SK-N-SH treated with all-trans-retinoic acid at 6 μM for 48 hours (cell line): ENCODE results near the gene ABCG2.

Experiments
- ATAC-seq: fragments of 200-7000 bp; cut with Tn5 transposase; 3 replicates; pipeline ENCODE4 v1.9.1; 2020; ENCODE audit warnings: mild to moderate bottlenecking, moderate library complexity
- ARNTL ChIP-seq: fragments of 450-650 bp; formaldehyde crosslinking; IDR thresholded peaks from 2 replicates; pipeline ENCODE4 v1.5.0; 2020; ENCODE audit warnings: low read depth, mild to moderate bottlenecking, moderate library complexity, borderline replicate concordance
- BACH2 ChIP-seq: fragments of 250-450 bp; sonication (Bioruptor Pico); IDR thresholded peaks from 2 replicates; pipeline ENCODE4 v1.9.0; 2021; ENCODE audit warnings: mild to moderate bottlenecking, borderline replicate concordance
- CSDC2 ChIP-seq: fragments of 250-450 bp; sonication (Bioruptor Pico); IDR thresholded peaks from 2 replicates; pipeline ENCODE4 v1.5.0; 2020; ENCODE audit warnings: mild to moderate bottlenecking, moderate library complexity
- CSRNP3 ChIP-seq: fragments of 250-450 bp; sonication (Bioruptor Pico); IDR thresholded peaks from 2 replicates; pipeline ENCODE4 v1.5.1; 2021; ENCODE audit warnings: mild to moderate bottlenecking, moderate library complexity
- ESRRG ChIP-seq: fragments of 250-450 bp; sonication (Bioruptor Pico); IDR thresholded peaks from 2 replicates; pipeline ENCODE4 v1.6.1; 2021; ENCODE audit warnings: mild to moderate bottlenecking
- GLIS3 ChIP-seq: fragments of 250-450 bp; sonication (Bioruptor Pico); IDR thresholded peaks from 2 replicates; pipeline ENCODE4 v1.5.0; 2020; ENCODE audit warnings: mild to moderate bottlenecking, moderate library complexity
- ISL1 ChIP-seq: fragments of 250-450 bp; sonication (Bioruptor Pico); IDR thresholded peaks from 2 replicates; pipeline ENCODE4 v2.1.2; 2022; ENCODE audit warnings: mild to moderate bottlenecking, moderate library complexity
- OSR1 ChIP-seq: fragments of 250-450 bp; sonication (Bioruptor Pico); IDR thresholded peaks from 2 replicates; pipeline ENCODE4 v1.8.0; 2022; ENCODE audit warnings: moderate library complexity, mild to moderate bottlenecking, inconsistent platforms
- PATZ1 ChIP-seq: fragments of 250-450 bp; sonication (Bioruptor Pico); IDR thresholded peaks from 2 replicates; pipeline ENCODE4 v1.8.0; 2020; ENCODE audit warnings: mild to moderate bottlenecking, moderate library complexity, borderline replicate concordance
- POU6F1 ChIP-seq: fragments of 250-450 bp; sonication (Bioruptor Pico); IDR thresholded peaks from 2 replicates; pipeline ENCODE4 v1.8.0; 2021; ENCODE audit warnings: low read depth, mild to moderate bottlenecking, moderate library complexity, borderline replicate concordance
- PPARA ChIP-seq: fragments of 250-450 bp; sonication (Bioruptor Pico); IDR thresholded peaks from 2 replicates; pipeline ENCODE4 v1.5.0; 2020; ENCODE audit warnings: mild to moderate bottlenecking, borderline replicate concordance
- RARB ChIP-seq: fragments of 250-450 bp; sonication (Bioruptor Pico); IDR thresholded peaks from 2 replicates; pipeline ENCODE4 v1.8.0; 2021; ENCODE audit warnings: mild to moderate bottlenecking, moderate library complexity
- SNAI2 ChIP-seq: fragments of 250-450 bp; sonication (Bioruptor Pico); IDR thresholded peaks from 2 replicates; pipeline ENCODE4 v1.5.0; 2020; ENCODE audit warnings: mild to moderate bottlenecking, moderate library complexity
- TOX ChIP-seq: fragments of 250-450 bp; sonication (Bioruptor Pico); IDR thresholded peaks from 2 replicates; pipeline ENCODE4 v1.8.0; 2021; ENCODE audit warnings: mild to moderate bottlenecking, moderate library complexity, borderline replicate concordance
- TSHZ2 ChIP-seq: fragments of 250-450 bp; sonication (Bioruptor Pico); IDR thresholded peaks from 2 replicates; pipeline ENCODE4 v1.5.0; 2020; ENCODE audit warnings: mild to moderate bottlenecking, moderate library complexity
- ZC3H10 ChIP-seq: fragments of 250-450 bp; sonication (Bioruptor Pico); IDR thresholded peaks from 2 replicates; pipeline ENCODE4 v1.5.1; 2021; ENCODE audit warnings: mild to moderate bottlenecking, moderate library complexity
- ZFP3 ChIP-seq: fragments of 250-450 bp; sonication (Bioruptor Pico); IDR thresholded peaks from 2 replicates; pipeline ENCODE4 v1.5.0; 2020; ENCODE audit warnings: mild to moderate bottlenecking, moderate library complexity
- ZFP30 ChIP-seq: fragments of 450-650 bp; formaldehyde crosslinking; IDR thresholded peaks from 2 replicates; pipeline ENCODE4 v1.5.0; 2022; ENCODE audit warnings: mild to moderate bottlenecking, moderate library complexity
- ZNF70 ChIP-seq: fragments of 450-650 bp; formaldehyde crosslinking; IDR thresholded peaks from 2 replicates; pipeline ENCODE4 v1.5.0; 2020; ENCODE audit warnings: mild to moderate bottlenecking, moderate library complexity

Gene ABCG2

GRCh38 chr4:88043586-88044340, 114.7 kb downstream of the ABCG2 start:
- ATAC-seq = no peak
- TF ChIP-seq ARNTL (CRISPR knock-in tag) = no peak
- no peak for TF ChIP-seq ZFP30 (CRISPR knock-in tag)
- TF ChIP-seq RARB (CRISPR knock-in tag) = no peak
- TF ChIP-seq CSRNP3 = no peak
- TF ChIP-seq PPARA = no peak
- no peak for TF ChIP-seq OSR1 (CRISPR knock-in tag)
- TF ChIP-seq BACH2 = no peak
- TF ChIP-seq ZNF70 (CRISPR knock-in tag) = no peak
- no peak for TF ChIP-seq PATZ1
- TF ChIP-seq GLIS3 = no peak
- TF ChIP-seq ESRRG = no peak
- TF ChIP-seq ZC3H10 (CRISPR knock-in tag) = no peak
- TF ChIP-seq CSDC2 (CRISPR knock-in tag) = no peak

GRCh38 chr4:88043001-88043400, 115.4 kb downstream of the ABCG2 start:
- ATAC-seq = no peak
- no peak for TF ChIP-seq PATZ1
- TF ChIP-seq ISL1 (CRISPR knock-in tag) = no peak
- no peak for TF ChIP-seq ZFP30 (CRISPR knock-in tag)
- TF ChIP-seq OSR1 (CRISPR knock-in tag) = no peak
- no peak for TF ChIP-seq ESRRG
- no peak for TF ChIP-seq ARNTL (CRISPR knock-in tag)
- no peak for TF ChIP-seq CSRNP3
- no peak for TF ChIP-seq TSHZ2
- TF ChIP-seq POU6F1 (CRISPR knock-in tag) = no peak
- TF ChIP-seq SNAI2 (CRISPR knock-in tag) = no peak
- no peak for TF ChIP-seq ZNF70 (CRISPR knock-in tag)

- no peak for ATAC-seq
- TF ChIP-seq CSRNP3 (no peak), ZFP3 (CRISPR knock-in tag) (no peak), GLIS3 (no peak), ISL1 (CRISPR knock-in tag) (no peak), TOX (CRISPR knock-in tag) (no peak), RARB (CRISPR knock-in tag) (no peak), ZNF70 (CRISPR knock-in tag) (no peak), ZFP30 (CRISPR knock-in tag) (no peak), ESRRG (no peak), POU6F1 (CRISPR knock-in tag) (no peak), SNAI2 (CRISPR knock-in tag) (no peak), ZC3H10 (CRISPR knock-in tag) (no peak), ARNTL (CRISPR knock-in tag) (no peak), PATZ1 (no peak)
- TF ChIP-seq, all 23 proteins: peak for 0
Observed at GRCh38 chr4:88041626-88042025, 116.8 kb downstream of the ABCG2 start.
